ENCODE results near the gene EFNB3.

DNA sequence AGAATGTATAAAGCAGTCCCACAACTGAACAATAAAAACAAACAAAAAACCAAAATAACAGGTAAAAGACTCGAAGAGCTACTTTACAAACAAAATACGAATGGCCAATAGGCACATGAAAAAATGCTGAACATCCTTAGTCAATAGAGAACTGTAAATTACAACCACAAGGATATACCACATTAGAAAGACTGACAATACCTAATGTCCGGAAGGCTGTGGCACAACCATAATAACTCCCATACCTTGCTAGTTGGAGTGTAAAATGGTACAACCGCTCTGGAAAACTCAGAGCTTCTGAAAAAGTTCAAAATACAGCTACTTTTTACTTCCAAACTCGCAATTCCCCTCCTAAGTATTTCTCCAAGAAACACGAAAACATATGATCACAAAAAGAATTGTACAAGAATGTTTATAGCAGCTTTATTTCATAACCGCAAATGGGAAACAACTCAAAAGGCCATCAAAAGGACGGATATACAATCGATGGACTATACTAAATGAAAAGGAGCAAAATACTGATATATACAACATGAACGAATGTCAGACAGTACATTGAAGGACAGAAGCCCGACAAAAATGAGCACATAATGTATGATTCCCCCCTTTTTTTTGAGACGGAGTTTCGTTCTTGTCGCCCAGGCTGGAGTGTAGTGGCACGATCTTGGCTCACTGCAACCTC, 20.0 kb upstream of the EFNB3 start:
- TF ChIP-seq, protein P1, sequence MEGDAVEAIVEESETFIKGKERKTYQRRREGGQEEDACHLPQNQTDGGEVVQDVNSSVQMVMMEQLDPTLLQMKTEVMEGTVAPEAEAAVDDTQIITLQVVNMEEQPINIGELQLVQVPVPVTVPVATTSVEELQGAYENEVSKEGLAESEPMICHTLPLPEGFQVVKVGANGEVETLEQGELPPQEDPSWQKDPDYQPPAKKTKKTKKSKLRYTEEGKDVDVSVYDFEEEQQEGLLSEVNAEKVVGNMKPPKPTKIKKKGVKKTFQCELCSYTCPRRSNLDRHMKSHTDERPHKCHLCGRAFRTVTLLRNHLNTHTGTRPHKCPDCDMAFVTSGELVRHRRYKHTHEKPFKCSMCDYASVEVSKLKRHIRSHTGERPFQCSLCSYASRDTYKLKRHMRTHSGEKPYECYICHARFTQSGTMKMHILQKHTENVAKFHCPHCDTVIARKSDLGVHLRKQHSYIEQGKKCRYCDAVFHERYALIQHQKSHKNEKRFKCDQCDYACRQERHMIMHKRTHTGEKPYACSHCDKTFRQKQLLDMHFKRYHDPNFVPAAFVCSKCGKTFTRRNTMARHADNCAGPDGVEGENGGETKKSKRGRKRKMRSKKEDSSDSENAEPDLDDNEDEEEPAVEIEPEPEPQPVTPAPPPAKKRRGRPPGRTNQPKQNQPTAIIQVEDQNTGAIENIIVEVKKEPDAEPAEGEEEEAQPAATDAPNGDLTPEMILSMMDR (IDR thresholded peaks at IDR 0.05): no peak
- TF ChIP-seq GATA2 (CRISPR knock-in tag; IDR thresholded peaks at IDR 0.05): no peak
- TF ChIP-seq, protein P2, sequence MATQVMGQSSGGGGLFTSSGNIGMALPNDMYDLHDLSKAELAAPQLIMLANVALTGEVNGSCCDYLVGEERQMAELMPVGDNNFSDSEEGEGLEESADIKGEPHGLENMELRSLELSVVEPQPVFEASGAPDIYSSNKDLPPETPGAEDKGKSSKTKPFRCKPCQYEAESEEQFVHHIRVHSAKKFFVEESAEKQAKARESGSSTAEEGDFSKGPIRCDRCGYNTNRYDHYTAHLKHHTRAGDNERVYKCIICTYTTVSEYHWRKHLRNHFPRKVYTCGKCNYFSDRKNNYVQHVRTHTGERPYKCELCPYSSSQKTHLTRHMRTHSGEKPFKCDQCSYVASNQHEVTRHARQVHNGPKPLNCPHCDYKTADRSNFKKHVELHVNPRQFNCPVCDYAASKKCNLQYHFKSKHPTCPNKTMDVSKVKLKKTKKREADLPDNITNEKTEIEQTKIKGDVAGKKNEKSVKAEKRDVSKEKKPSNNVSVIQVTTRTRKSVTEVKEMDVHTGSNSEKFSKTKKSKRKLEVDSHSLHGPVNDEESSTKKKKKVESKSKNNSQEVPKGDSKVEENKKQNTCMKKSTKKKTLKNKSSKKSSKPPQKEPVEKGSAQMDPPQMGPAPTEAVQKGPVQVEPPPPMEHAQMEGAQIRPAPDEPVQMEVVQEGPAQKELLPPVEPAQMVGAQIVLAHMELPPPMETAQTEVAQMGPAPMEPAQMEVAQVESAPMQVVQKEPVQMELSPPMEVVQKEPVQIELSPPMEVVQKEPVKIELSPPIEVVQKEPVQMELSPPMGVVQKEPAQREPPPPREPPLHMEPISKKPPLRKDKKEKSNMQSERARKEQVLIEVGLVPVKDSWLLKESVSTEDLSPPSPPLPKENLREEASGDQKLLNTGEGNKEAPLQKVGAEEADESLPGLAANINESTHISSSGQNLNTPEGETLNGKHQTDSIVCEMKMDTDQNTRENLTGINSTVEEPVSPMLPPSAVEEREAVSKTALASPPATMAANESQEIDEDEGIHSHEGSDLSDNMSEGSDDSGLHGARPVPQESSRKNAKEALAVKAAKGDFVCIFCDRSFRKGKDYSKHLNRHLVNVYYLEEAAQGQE (IDR thresholded peaks at IDR 0.05; ENCODE audit: low read depth, low read length): no peak
- no peak for TF ChIP-seq POLR2AphosphoS5 (IDR thresholded peaks at IDR 0.05; ENCODE audit: low read depth, low read length)

Data from SK-N-SH (cell line).